HG02981 (cell line): ENCODE results near the gene RBM10.

Source experiments
- ATAC-seq: cut with Tn5 transposase; IDR thresholded peaks from one replicate; pipeline ENCODE4 v1.9.1; 2021; ENCODE audit warnings: mild to moderate bottlenecking, moderate library complexity; ENCODE audit not compliant: unreplicated experiment

Gene RBM10

DNA sequence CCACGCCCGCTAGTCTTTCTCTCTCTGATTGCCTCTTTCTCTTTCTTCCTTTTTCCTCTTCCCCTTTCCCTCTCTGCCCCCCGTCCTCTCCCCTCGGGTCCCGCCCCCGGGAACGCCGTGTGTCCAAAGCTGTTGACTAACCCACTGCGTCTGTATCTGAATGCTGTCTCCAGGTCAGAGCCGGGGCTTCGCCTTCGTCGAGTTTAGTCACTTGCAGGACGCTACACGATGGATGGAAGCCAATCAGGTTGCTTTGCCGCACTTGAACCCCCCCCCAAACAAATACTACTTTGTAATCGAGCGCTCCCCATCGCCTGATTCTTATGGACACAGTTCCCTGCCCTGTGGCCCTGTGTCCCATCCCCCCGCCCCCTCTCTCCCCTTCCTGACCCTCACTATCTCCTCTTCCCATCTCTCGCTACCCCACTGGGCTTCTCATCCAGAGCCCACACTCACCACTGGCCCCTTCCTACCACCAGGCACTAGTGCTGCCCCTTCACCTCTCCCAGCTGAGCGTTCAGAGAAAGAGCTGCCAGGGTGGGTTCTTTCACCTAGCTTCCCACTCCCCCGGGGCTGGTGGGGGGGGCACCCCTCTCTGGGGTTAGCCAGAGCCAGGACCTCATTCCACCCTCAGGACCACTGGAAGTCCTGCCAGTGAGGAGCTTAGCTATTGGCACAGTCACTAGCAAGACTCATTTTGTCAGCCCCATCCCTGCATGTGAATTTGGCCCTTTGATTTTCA is 30.0 kb downstream of the RBM10 start:
- ATAC-seq, result no peak

DNA sequence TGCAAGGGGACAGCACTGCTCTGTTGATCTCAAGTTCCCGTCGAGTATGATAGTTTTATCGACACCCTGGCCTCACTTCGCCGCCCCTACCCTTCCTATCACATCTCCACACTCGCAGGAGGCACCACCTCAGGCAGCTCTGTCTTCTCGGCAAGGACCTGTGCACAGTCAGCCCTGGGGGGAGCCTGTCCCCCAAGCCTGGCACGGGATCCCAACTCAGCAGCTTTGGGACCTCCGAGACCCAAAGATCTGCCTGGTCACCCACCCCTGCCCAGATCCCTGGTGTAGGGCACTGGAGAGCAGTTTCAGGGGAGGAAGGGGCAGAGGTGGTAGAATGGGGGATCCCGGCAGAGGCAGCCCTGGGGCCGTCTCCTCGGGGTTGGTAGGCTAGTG is 30.6 kb downstream of the RBM10 start:
- no peak for ATAC-seq

GRCh38 chrX:47176101-47176740 is 31.2 kb downstream of the RBM10 start:
- no peak for ATAC-seq

DNA sequence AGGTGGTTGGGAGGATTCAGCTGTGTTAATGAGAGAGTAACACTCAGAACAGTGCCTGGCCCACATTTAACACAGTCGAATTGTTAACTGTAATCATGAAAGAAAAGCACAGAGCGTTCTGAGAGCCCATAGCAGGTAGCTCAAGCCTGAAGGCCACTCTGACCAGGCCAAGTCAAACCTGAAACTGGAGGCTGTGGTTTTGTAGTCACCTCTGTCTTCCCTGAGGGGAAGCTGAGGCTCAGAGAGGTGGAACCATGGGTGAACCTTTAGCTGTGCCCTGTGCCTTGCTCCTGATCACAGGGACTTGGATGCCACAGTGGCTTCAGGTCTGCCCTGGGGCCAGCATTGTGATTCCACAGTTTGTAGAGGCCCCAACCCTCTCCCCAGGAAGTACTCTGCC is 32.1 kb downstream of the RBM10 start:
- no peak for ATAC-seq

DNA sequence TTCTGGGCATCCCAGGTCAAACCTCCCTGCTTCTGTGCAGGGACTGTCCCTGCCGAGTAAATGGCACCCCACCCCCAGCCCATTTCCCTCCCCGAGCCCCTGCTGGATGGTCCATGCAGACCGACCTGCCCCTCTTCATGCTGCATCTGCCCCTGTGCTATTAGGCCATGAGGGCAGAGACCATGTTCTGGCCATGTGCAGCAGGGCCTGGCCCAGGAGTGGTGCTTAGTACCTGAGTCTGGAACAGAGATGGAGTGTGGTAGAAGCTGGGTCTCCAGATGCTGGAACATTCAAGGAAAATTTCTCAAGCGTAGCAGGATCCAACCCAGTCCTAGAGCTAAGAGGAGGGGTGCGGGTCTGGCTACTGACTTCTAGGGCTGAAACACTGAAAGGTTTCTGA is 33.3 kb downstream of the RBM10 start:
- no peak for ATAC-seq

DNA sequence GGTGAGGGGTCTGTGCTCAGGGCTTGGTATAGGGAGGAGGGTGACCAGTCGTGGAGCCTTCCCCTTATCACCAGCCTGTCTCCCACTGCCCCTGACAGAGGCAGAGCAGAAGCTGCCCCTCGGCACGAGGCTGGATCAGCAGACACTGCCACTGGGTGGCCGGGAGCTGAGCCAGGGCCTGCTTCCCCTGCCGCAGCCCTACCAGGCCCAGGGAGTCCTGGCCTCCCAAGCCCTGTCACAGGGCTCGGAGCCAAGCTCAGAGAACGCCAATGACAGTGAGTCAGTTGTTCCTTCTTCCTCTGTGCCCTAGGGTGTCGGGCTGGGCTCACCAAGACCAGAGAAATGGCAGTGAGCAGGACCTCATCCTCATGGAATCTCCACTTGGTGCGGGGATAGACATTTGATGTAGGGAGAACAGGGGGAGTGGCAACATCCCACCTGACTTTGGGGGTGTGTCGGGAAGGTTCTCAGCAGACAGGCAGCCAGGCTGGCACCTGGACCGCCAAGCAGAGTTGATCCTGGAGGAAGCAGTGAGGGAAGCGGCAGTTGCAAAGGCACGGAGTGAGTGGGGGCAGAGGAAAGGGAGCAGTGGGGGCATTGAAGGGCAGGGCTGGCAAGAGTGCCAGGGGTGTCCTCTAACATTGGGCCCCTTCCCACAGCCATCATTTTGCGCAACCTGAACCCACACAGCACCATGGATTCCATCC is 34.4 kb downstream of the RBM10 start:
- no peak for ATAC-seq

GRCh38 chrX:47179928-47180255 is 34.9 kb downstream of the RBM10 start:
- no peak for ATAC-seq

DNA sequence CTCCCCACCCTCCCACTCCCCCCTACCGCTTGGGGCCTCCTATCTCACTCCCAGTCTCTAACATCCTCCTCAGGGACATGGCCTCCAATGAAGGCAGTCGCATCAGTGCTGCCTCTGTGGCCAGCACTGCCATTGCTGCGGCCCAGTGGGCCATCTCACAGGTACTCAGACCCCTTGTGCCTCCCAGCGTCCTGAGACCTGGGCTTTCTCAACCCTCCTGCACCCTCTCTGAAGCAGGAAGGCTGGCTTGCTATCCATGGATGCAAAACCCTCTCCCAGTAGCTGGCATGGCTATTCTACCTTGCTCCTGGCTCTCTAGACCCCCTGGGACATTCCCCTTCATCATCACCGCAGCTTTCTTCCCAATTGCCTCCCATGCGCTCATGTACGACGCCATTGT is 35.3 kb downstream of the RBM10 start:
- ATAC-seq, result no peak

- no peak for ATAC-seq
Observed at GRCh38 chrX:47181301-47181700, 36.3 kb downstream of the RBM10 start.

DNA sequence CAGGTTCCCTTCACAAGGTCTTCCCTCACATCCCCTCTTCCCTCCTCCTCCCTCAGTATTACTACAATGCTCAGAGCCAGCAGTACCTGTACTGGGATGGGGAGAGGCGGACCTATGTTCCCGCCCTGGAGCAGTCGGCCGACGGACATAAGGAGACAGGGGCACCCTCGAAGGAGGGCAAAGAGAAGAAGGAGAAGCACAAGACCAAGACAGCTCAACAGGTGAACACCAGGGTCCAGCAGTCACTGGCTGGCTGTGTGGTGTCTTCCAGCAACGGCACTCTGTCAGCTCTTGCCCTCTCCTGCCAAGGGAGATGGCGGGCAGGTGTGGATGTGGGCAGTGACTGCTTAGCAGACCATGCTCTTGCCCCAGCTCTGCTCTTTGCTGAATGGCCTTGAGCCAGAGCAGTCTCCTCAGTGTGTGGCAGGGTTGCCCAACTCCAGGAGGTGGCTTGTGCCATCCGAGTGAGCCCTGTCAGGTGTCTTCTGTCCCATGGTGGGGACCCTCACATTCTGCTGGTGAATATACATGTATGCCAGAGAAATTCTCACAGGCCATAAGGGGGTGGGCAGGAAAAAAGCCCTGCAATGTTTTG is 37.2 kb downstream of the RBM10 start:
- ATAC-seq, result no peak

DNA sequence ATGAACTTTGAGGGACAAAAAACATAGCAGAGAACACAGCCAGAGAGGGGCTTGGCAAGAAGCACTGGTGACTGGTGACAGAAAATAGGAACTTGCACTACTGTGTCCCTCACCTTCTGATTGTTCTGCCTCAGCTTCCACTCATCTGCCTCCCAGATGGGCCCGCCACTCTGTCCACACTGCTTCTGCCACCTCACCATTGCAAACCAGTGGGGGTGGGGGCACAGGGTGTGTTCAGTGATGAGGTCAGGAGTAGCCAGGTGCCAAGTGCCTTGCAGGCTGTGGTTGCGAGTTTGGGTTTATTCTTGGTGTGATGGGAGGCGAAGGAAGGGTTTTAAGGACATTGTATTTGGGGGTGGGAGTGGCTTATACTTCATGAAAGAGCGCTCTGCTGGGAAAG is 39.5 kb downstream of the RBM10 start:
- ATAC-seq, result no peak

DNA sequence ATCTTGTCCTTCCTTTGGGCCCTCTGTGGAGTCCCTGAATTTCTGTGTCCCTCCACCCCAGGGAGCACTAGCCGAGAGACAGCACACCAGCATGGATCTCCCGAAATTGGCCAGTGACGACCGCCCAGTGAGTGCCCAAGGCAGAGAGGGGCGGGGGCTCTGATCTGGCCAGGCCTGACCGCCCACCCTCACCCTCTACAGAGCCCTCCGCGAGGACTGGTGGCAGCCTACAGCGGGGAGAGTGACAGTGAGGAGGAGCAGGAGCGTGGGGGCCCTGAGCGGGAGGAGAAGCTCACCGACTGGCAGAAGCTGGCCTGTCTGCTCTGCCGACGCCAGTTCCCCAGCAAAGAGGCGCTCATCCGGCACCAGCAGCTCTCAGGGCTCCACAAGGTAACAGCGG is 40.2 kb downstream of the RBM10 start:
- no peak for ATAC-seq

- no peak for ATAC-seq
Observed at GRCh38 chrX:47186096-47186740, 41.2 kb downstream of the RBM10 start.

- no peak for ATAC-seq
Observed at GRCh38 chrX:47187106-47187677, 42.2 kb downstream of the RBM10 start.

GRCh38 chrX:47189906-47190305 is 44.9 kb downstream of the RBM10 start:
- no peak for ATAC-seq

DNA sequence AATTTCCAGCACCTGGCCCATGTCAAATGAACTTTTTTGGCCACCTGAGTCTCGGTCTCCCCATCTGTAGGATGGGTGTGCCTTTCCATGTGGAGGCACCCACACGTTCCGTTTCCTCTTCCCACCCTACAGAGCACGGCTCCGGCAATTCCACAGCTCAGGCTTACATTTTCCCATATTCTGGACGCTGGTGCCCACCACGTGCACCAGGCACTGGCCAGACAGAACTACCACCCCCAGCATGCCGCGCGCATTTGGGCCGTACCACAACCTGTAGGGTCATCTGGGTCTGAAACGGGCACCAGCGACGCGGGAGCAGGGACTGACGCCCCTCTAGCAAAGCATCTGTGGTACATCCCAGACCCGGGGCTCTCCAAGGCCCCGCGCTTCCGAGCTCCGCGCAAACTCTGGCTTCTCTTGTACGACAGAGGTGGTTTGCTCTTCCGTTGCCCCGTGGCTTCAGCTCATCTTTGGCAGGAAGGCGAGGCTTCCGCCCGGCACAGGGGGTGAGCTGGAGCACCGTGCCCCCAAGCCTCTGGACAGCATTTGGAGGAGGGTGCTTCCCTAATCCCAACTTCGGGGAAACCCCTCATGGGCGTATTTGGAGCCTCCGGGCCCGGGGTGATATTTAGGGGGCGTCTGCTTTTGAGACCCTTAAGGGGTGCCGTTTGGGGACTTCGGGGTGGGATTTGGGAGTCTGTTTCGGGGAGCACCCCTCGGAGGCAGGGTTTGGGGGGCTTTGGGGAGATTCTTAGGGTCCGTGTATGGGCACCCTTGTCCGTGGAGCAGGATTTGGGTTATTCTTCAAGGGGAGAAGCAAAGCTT is 45.6 kb downstream of the RBM10 start:
- ATAC-seq, result peak; percentile 69

DNA sequence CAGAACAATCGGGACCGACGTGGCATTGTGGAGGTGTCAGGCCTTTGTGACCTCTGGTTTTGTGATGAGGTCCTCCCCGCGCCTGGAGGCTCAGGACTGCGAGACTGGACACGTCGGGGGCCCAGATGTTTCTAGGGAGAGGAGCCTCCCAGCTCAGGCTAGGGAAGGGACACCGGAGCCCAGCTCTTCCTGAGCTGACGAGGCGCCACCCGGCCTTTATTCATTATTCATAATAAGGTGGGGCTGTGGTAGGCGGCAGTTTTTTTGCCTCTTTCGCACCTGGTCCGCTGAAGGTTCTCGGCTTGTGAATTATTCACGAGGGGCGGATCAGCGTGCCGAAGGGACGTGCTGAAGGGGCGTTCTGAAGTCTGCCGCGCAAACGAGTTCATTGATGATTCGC is 46.3 kb downstream of the RBM10 start:
- no peak for ATAC-seq

GRCh38 chrX:47191806-47192401 is 46.9 kb downstream of the RBM10 start:
- no peak for ATAC-seq

- peak; percentile 46 for ATAC-seq
Observed at GRCh38 chrX:47193475-47194193, 48.6 kb downstream of the RBM10 start, which contains the start of gene UBA1. TSS of gene UBA1 (plus strand) at chrX:47193829. CDS start at chrX:47198803, 4,974 bp downstream.
